Measurements from ENCODE around the gene ARRDC2. TPM values are rescaled to one million over a fixed set of nuclear protein-coding genes. Genes with fewer than 3 reads are reported as not detected.

ARRDC2 gene
- total and polyA plus RNA-seq, 10 of the 15 experiments (the other 5 are each of a cell fraction or from before 2014, with no cell fraction given), result 0.48 to 10.1 (median 4.8) TPM

DNA sequence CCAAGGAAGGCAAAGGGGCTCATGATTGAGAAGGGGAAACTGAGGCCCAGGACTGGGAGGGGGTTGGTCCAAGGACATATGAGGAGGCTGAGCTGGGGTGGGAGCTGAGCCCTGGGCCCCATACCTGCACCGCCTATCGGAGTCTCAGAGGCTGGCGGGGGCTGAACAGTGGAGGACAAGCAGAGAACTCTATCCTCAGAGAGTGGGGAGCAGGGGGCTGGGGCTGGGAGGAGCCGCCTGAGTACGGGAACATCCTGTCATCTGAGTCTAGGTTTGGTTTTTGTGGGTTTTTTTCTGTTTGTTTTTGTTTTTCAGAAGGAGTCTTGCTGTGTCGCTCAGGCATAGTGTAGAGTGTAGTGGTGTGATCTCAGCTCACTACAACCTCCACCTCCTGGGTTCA lies 6.2 kb downstream of the ARRDC2 start (continued):
- TF ChIP-seq, protein P1, sequence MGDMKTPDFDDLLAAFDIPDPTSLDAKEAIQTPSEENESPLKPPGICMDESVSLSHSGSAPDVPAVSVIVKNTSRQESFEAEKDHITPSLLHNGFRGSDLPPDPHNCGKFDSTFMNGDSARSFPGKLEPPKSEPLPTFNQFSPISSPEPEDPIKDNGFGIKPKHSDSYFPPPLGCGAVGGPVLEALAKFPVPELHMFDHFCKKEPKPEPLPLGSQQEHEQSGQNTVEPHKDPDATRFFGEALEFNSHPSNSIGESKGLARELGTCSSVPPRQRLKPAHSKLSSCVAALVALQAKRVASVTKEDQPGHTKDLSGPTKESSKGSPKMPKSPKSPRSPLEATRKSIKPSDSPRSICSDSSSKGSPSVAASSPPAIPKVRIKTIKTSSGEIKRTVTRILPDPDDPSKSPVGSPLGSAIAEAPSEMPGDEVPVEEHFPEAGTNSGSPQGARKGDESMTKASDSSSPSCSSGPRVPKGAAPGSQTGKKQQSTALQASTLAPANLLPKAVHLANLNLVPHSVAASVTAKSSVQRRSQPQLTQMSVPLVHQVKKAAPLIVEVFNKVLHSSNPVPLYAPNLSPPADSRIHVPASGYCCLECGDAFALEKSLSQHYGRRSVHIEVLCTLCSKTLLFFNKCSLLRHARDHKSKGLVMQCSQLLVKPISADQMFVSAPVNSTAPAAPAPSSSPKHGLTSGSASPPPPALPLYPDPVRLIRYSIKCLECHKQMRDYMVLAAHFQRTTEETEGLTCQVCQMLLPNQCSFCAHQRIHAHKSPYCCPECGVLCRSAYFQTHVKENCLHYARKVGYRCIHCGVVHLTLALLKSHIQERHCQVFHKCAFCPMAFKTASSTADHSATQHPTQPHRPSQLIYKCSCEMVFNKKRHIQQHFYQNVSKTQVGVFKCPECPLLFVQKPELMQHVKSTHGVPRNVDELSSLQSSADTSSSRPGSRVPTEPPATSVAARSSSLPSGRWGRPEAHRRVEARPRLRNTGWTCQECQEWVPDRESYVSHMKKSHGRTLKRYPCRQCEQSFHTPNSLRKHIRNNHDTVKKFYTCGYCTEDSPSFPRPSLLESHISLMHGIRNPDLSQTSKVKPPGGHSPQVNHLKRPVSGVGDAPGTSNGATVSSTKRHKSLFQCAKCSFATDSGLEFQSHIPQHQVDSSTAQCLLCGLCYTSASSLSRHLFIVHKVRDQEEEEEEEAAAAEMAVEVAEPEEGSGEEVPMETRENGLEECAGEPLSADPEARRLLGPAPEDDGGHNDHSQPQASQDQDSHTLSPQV (IDR thresholded peaks at IDR 0.05), result no peak
- TF ChIP-seq, protein P2, sequence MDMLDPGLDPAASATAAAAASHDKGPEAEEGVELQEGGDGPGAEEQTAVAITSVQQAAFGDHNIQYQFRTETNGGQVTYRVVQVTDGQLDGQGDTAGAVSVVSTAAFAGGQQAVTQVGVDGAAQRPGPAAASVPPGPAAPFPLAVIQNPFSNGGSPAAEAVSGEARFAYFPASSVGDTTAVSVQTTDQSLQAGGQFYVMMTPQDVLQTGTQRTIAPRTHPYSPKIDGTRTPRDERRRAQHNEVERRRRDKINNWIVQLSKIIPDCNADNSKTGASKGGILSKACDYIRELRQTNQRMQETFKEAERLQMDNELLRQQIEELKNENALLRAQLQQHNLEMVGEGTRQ (IDR thresholded peaks at IDR 0.05; ENCODE audit: borderline replicate concordance, low read depth, low read length), result no peak
- TF ChIP-seq CHD2 (IDR thresholded peaks at IDR 0.05; ENCODE audit: borderline replicate concordance, low read depth, low read length), result no peak
- no peak for TF ChIP-seq RB1 (IDR thresholded peaks at IDR 0.05; ENCODE audit: borderline replicate concordance)
- TF ChIP-seq HDAC6 (IDR thresholded peaks at IDR 0.05; ENCODE audit: unreplicated experiment), result no peak
- TF ChIP-seq FOXK2 (IDR thresholded peaks at IDR 0.05), result no peak
- no peak for TF ChIP-seq YY1 (IDR thresholded peaks at IDR 0.05; ENCODE audit: low read depth, low read length)
- TF ChIP-seq JUND (IDR thresholded peaks at IDR 0.05; ENCODE audit: low read depth, low read length), result no peak
- TF ChIP-seq, protein P3, sequence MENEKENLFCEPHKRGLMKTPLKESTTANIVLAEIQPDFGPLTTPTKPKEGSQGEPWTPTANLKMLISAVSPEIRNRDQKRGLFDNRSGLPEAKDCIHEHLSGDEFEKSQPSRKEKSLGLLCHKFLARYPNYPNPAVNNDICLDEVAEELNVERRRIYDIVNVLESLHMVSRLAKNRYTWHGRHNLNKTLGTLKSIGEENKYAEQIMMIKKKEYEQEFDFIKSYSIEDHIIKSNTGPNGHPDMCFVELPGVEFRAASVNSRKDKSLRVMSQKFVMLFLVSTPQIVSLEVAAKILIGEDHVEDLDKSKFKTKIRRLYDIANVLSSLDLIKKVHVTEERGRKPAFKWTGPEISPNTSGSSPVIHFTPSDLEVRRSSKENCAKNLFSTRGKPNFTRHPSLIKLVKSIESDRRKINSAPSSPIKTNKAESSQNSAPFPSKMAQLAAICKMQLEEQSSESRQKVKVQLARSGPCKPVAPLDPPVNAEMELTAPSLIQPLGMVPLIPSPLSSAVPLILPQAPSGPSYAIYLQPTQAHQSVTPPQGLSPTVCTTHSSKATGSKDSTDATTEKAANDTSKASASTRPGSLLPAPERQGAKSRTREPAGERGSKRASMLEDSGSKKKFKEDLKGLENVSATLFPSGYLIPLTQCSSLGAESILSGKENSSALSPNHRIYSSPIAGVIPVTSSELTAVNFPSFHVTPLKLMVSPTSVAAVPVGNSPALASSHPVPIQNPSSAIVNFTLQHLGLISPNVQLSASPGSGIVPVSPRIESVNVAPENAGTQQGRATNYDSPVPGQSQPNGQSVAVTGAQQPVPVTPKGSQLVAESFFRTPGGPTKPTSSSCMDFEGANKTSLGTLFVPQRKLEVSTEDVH (IDR thresholded peaks at IDR 0.05; ENCODE audit: low read depth, partially characterized antibody), result no peak

Data from GM12878 (cell line).